Measurements from ENCODE around the gene NEK2.
"Not testable (repeated sequence)": the region's sequence is repeated elsewhere in the genome, so short reads cannot be mapped to it uniquely, and the experiment has no call there.

Gene NEK2

DNA sequence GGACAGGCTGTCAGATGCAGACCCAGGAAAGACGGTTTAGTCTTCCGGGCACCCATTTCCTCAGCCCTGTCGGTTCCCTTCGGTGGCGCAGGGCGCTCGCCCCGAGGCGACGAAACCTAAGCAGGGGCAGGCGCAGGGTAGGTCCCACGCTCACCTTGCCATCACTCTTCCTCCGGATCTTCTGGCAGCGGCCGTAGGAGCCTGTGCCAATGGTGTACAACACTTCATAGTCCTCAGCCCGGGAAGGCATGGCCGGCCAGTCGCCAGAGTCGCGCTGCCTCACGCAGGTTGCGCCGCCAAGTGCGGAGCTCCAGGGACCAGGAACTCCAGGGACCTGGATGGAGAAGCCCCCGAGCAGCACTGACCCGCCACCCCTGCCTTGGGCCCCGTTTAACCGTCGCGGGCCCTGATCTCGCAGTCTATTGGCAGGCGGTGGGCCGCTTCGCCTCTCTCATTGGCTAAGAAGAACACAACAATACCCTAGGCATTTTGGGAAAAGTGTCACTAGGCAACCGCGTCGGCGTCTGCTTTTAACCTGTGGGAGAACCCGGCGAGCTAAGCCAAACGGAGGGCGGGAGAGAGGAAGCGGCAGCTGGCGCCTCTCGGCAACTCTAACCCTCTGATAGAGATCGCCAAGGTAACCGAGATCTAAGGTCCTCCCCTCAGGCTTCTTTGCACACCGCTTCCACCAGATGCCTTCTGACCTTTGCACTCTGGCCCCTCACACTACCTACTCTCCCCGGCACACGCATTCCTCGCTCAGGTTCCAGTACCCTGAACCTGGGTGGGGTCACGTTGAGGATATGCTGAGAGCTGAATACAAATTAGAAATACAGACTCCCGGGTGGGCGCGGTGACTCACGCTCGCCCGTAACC lies at the start of gene NEK2:
NEK2 (minus strand) TSS at position 392 of the 876 bp plus-strand sequence; CDS start at position 250, 142 bp downstream.
- Histone ChIP-seq H3K9ac (ENCODE audit: low read depth in 1 of 2, low read length in 2 of 2) (peak within 1 kb of the TSS; percentile 45 to 60), H3K36me3 (ENCODE audit: control insufficient read depth in 1 of 2, insufficient read depth in 2 of 2, low read length in 2 of 2) (no peaks in the 10 kb centered on the region), H3K4me1 (ENCODE audit: control insufficient read depth in 1 of 2, insufficient read depth in 2 of 2, low read length in 2 of 2) (peaks cover 11 to 20% of the 10 kb centered on the region in 2 donors), H3K27me3 (ENCODE audit: control insufficient read depth in 1 of 2, insufficient read depth in 2 of 2, low read length in 2 of 2) (no peaks in the 10 kb centered on the region), H3K9me3 (ENCODE audit: control insufficient read depth in 1 of 2, low read length in 2 of 2) (no peaks in the 10 kb centered on the region), H3K27ac (ENCODE audit: low read depth, low read length) (no peak within 1 kb of the TSS), H3K4me3 (ENCODE audit: low read depth in 1 of 2, low read length in 2 of 2) (peak within 1 kb of the TSS; percentile 69 to 89)

- Histone ChIP-seq H3K9me3 (ENCODE audit: control insufficient read depth in 1 of 2, low read length in 2 of 2) (no peaks in the 10 kb centered on the region), H3K4me1 (ENCODE audit: control insufficient read depth in 1 of 2, insufficient read depth in 2 of 2, low read length in 2 of 2) (no peaks in the 10 kb centered on the region), H3K9ac (ENCODE audit: low read depth in 1 of 2, low read length in 2 of 2) (no peak overlapping the region), H3K27ac (ENCODE audit: low read depth, low read length) (no peak overlapping the region), H3K4me3 (ENCODE audit: low read depth in 1 of 2, low read length in 2 of 2) (no peak overlapping the region), H3K27me3 (ENCODE audit: control insufficient read depth in 1 of 2, insufficient read depth in 2 of 2, low read length in 2 of 2) (no peaks in the 10 kb centered on the region), H3K36me3 (ENCODE audit: control insufficient read depth in 1 of 2, insufficient read depth in 2 of 2, low read length in 2 of 2) (no peaks in the 10 kb centered on the region)
Measured at GRCh38 chr1:211724687-211725196, 49.3 kb upstream of the NEK2 start.

DNA sequence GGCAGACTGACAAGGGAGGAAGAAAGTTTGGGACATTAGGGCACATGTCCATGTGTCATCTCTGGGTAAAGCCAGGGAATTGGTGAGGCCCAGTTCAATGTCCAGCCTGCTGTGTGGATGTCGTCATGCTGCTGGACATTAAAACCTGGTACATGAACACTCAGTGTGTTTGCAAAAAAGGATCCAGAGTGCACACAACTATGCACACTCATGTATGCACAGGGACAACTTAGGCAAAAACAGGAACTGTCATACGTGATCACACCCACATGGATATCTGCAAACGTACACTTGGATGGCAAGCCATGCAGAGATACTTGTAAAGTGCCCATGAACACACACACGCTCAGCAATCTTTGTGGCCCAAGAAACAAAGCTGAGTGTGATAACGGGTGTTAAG lies 47.9 kb upstream of the NEK2 start:
- H3K9ac ChIP-seq (ENCODE audit: low read depth in 1 of 2, low read length in 2 of 2) = no peak overlapping the region
- H3K27ac ChIP-seq (ENCODE audit: low read depth, low read length) = no peak overlapping the region
- no peak overlapping the region for H3K4me3 ChIP-seq (ENCODE audit: low read depth in 1 of 2, low read length in 2 of 2)
- H3K27me3 ChIP-seq (ENCODE audit: control insufficient read depth in 1 of 2, insufficient read depth in 2 of 2, low read length in 2 of 2) = no peaks in the 10 kb centered on the region
- H3K4me1 ChIP-seq (ENCODE audit: control insufficient read depth in 1 of 2, insufficient read depth in 2 of 2, low read length in 2 of 2) = no peaks in the 10 kb centered on the region
- H3K9me3 ChIP-seq (ENCODE audit: control insufficient read depth in 1 of 2, low read length in 2 of 2) = no peaks in the 10 kb centered on the region
- H3K36me3 ChIP-seq (ENCODE audit: control insufficient read depth in 1 of 2, insufficient read depth in 2 of 2, low read length in 2 of 2) = no peaks in the 10 kb centered on the region

GRCh38 chr1:211722277-211723175 lies 47.1 kb upstream of the NEK2 start:
- Histone ChIP-seq H3K4me1 (ENCODE audit: control insufficient read depth in 1 of 2, insufficient read depth in 2 of 2, low read length in 2 of 2) (no peaks in the 10 kb centered on the region), H3K27ac (ENCODE audit: low read depth, low read length) (no peak overlapping the region), H3K36me3 (ENCODE audit: control insufficient read depth in 1 of 2, insufficient read depth in 2 of 2, low read length in 2 of 2) (no peaks in the 10 kb centered on the region), H3K27me3 (ENCODE audit: control insufficient read depth in 1 of 2, insufficient read depth in 2 of 2, low read length in 2 of 2) (no peaks in the 10 kb centered on the region), H3K4me3 (ENCODE audit: low read depth in 1 of 2, low read length in 2 of 2) (no peak overlapping the region), H3K9me3 (ENCODE audit: control insufficient read depth in 1 of 2, low read length in 2 of 2) (no peaks in the 10 kb centered on the region), H3K9ac (ENCODE audit: low read depth in 1 of 2, low read length in 2 of 2) (no peak overlapping the region)

DNA sequence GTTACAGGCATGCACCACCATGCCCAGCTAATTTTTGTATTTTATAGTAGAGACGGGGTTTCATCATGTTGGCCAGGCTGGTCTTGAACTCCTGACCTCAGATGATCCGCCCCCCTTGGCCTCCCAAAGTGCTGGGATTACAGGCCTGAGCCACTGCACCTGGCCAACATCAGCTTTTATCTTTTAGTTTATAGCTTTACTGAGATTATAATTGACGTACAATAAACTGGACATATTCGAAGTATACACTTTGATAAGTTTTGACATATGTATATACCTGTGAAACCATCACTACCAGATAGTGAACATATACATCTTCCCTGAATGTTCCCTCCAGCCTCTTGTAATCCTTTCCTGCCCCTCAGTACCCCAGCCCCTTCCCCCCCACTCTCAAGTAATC lies 41.1 kb upstream of the NEK2 start:
- not testable (repeated sequence) for H3K4me1 ChIP-seq (ENCODE audit: control insufficient read depth in 1 of 2, insufficient read depth in 2 of 2, low read length in 2 of 2); H3K4me3 ChIP-seq (ENCODE audit: low read depth in 1 of 2, low read length in 2 of 2); H3K9me3 ChIP-seq (ENCODE audit: control insufficient read depth in 1 of 2, low read length in 2 of 2); H3K36me3 ChIP-seq (ENCODE audit: control insufficient read depth in 1 of 2, insufficient read depth in 2 of 2, low read length in 2 of 2); H3K27ac ChIP-seq (ENCODE audit: low read depth, low read length); H3K27me3 ChIP-seq (ENCODE audit: control insufficient read depth in 1 of 2, insufficient read depth in 2 of 2, low read length in 2 of 2); H3K9ac ChIP-seq (ENCODE audit: low read depth in 1 of 2, low read length in 2 of 2)

DNA sequence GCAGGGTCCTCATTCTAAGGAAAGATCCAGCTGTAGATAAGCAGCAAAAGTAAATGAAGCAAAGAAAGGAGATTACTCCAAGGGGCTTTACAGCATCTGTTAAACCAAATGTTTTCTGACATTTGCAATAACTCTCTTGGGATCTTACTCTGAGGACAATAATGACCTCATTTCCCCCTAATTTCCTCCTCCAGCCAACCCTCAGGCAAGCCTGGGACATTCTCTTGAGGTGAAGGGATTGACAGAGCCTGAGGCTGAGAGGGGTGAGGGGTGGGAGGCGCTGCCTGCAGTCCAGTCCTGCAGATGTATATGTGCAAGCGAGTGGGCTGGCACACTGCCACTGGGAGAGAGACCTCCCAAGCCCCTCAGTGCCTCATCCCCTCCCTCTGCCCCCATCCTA lies 40.5 kb upstream of the NEK2 start:
- Histone ChIP-seq H3K4me1 (ENCODE audit: control insufficient read depth in 1 of 2, insufficient read depth in 2 of 2, low read length in 2 of 2) (no peaks in the 10 kb centered on the region), H3K27ac (ENCODE audit: low read depth, low read length) (no peak overlapping the region), H3K36me3 (ENCODE audit: control insufficient read depth in 1 of 2, insufficient read depth in 2 of 2, low read length in 2 of 2) (no peaks in the 10 kb centered on the region), H3K9me3 (ENCODE audit: control insufficient read depth in 1 of 2, low read length in 2 of 2) (no peaks in the 10 kb centered on the region), H3K9ac (ENCODE audit: low read depth in 1 of 2, low read length in 2 of 2) (no peak overlapping the region), H3K27me3 (ENCODE audit: control insufficient read depth in 1 of 2, insufficient read depth in 2 of 2, low read length in 2 of 2) (no peaks in the 10 kb centered on the region), H3K4me3 (ENCODE audit: low read depth in 1 of 2, low read length in 2 of 2) (no peak overlapping the region)

DNA sequence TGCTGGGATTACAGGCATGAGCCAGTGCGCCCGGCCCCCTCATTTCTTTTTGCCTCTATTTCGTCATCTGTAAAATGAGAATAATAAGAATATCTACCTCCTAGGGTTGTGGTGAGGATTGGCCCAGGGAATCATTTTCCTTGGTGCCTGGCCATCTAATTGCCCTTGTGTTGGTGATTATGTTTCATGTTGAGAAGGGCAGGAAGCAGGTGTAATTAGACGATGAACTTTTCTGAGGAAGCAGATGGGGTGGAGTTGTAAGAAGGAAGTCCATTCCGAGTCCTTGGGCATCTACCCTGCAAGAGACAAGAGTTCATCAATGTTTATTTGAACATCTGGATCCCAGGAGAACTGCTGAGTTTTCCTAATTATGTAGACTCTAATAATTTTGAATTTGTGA lies 38.7 kb upstream of the NEK2 start:
- Histone ChIP-seq H3K9me3 (ENCODE audit: control insufficient read depth in 1 of 2, low read length in 2 of 2) (no peaks in the 10 kb centered on the region), H3K27me3 (ENCODE audit: control insufficient read depth in 1 of 2, insufficient read depth in 2 of 2, low read length in 2 of 2) (no peaks in the 10 kb centered on the region), H3K9ac (ENCODE audit: low read depth in 1 of 2, low read length in 2 of 2) (no peak overlapping the region), H3K36me3 (ENCODE audit: control insufficient read depth in 1 of 2, insufficient read depth in 2 of 2, low read length in 2 of 2) (no peaks in the 10 kb centered on the region), H3K27ac (ENCODE audit: low read depth, low read length) (no peak overlapping the region), H3K4me1 (ENCODE audit: control insufficient read depth in 1 of 2, insufficient read depth in 2 of 2, low read length in 2 of 2) (no peaks in the 10 kb centered on the region), H3K4me3 (ENCODE audit: low read depth in 1 of 2, low read length in 2 of 2) (no peak overlapping the region)

DNA sequence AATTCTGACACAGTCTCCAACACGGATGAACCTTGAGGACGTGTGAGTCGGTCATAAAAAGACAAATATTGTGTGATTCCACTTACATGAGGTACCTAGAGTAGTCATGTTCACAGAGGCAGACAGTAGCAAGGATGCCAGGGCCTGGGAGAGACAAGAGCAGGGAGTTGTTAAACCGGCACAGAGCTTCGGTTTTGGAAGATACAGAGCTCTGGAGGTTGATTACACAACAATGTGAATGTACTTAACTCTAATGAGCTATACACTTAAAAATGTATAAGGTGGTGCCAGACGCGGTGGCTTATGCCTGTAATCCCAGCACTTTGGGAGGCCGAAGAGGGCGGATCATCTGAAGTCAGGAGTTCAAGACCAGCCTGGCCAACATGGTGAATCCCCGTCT lies 37.8 kb upstream of the NEK2 start:
- Histone ChIP-seq H3K4me3 (ENCODE audit: low read depth in 1 of 2, low read length in 2 of 2) (no peak overlapping the region), H3K9me3 (ENCODE audit: control insufficient read depth in 1 of 2, low read length in 2 of 2) (no peaks in the 10 kb centered on the region), H3K27ac (ENCODE audit: low read depth, low read length) (no peak overlapping the region)

DNA sequence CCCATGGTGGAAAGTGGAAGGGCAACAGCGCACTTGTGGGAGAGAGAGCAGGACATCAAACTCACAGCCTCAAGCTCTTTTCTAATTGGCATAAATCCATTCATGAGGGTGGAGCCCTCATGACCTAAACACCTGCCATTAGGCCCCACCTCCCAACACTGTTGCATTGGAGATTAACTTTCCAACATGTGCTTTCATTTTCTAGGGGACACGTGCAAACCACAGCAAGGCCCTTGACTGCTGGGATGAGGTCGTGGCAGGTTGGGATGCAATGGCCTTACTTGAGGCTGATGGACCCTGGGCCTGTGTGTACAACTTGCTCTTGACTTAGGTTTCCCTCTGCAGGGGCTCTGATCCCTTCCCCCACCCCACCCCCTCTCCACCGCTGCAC lies 35.9 kb upstream of the NEK2 start:
- Histone ChIP-seq H3K27ac (ENCODE audit: low read depth, low read length) (no peak overlapping the region), H3K36me3 (ENCODE audit: control insufficient read depth in 1 of 2, insufficient read depth in 2 of 2, low read length in 2 of 2) (no peaks in the 10 kb centered on the region), H3K9ac (ENCODE audit: low read depth in 1 of 2, low read length in 2 of 2) (no peak overlapping the region), H3K9me3 (ENCODE audit: control insufficient read depth in 1 of 2, low read length in 2 of 2) (no peaks in the 10 kb centered on the region), H3K4me3 (ENCODE audit: low read depth in 1 of 2, low read length in 2 of 2) (no peak overlapping the region), H3K4me1 (ENCODE audit: control insufficient read depth in 1 of 2, insufficient read depth in 2 of 2, low read length in 2 of 2) (no peaks in the 10 kb centered on the region), H3K27me3 (ENCODE audit: control insufficient read depth in 1 of 2, insufficient read depth in 2 of 2, low read length in 2 of 2) (no peaks in the 10 kb centered on the region)

More for the DNA sequence above, 37.8 kb upstream of the NEK2 start:
- Histone ChIP-seq H3K36me3 (ENCODE audit: control insufficient read depth in 1 of 2, insufficient read depth in 2 of 2, low read length in 2 of 2) (no peaks in the 10 kb centered on the region), H3K9ac (ENCODE audit: low read depth in 1 of 2, low read length in 2 of 2) (no peak overlapping the region), H3K4me1 (ENCODE audit: control insufficient read depth in 1 of 2, insufficient read depth in 2 of 2, low read length in 2 of 2) (no peaks in the 10 kb centered on the region), H3K27me3 (ENCODE audit: control insufficient read depth in 1 of 2, insufficient read depth in 2 of 2, low read length in 2 of 2) (no peaks in the 10 kb centered on the region)

Data from duodenal mucosa (tissue), 2 donors.